DOHH2 (cell line): ENCODE results near the gene GALNT18.

Experiments
- H3F3A ChIP-seq: fragments of 200-600 bp; sonication (generic), shearing (Covaris generic); 2 replicates; pipeline ENCODE4 v1.6.0; 2016; ENCODE audit warnings: antibody characterized with exemption, mild to moderate bottlenecking; ENCODE audit not compliant: control insufficient read depth, insufficient read depth
- H3K27ac ChIP-seq: fragments of 200-600 bp; sonication (generic); 2 replicates; pipeline ENCODE4 v1.5.1; 2014; ENCODE audit warnings: low read depth, mild to moderate bottlenecking, low read length, moderate library complexity
- H3K27me3 ChIP-seq: fragments of 200-600 bp; sonication (generic); 2 replicates; pipeline ENCODE4 v1.6.1; 2014; ENCODE audit warnings: mild to moderate bottlenecking, low read length, mixed read lengths; ENCODE audit not compliant: control insufficient read depth
- H3K36me3 ChIP-seq: fragments of 200-600 bp; sonication (generic); 2 replicates; pipeline ENCODE4 v1.6.1; 2014; ENCODE audit warnings: mild to moderate bottlenecking, low read length, moderate library complexity, mixed read lengths; ENCODE audit not compliant: control insufficient read depth
- H3K4me1 ChIP-seq: fragments of 200-600 bp; sonication (generic); 2 replicates; pipeline ENCODE4 v1.6.1; 2014; ENCODE audit warnings: mild to moderate bottlenecking, low read length, mixed read lengths; ENCODE audit not compliant: control insufficient read depth
- H3K4me2 ChIP-seq: fragments of 200-600 bp; sonication (generic); 2 replicates; pipeline ENCODE4 v1.6.0; 2014; ENCODE audit warnings: mild to moderate bottlenecking, low read length, moderate library complexity
- H3K4me3 ChIP-seq: fragments of 200-600 bp; sonication (generic); 2 replicates; pipeline ENCODE4 v1.5.1; 2014; ENCODE audit warnings: mild to moderate bottlenecking, low read length, mixed read lengths
- H3K79me2 ChIP-seq: fragments of 200-600 bp; sonication (generic); 2 replicates; pipeline ENCODE4 v1.6.1; 2014; ENCODE audit warnings: mild to moderate bottlenecking, low read length, mixed read lengths; ENCODE audit not compliant: control insufficient read depth
- H3K9me2 ChIP-seq: fragments of 200-600 bp; sonication (generic); replicated peaks from 2 replicates; pipeline ENCODE4 v1.6.1; 2014; ENCODE audit warnings: mild to moderate bottlenecking, low read length, mixed read lengths; ENCODE audit not compliant: control insufficient read depth
- H3K9me3 ChIP-seq: fragments of 200-600 bp; sonication (generic); 2 replicates; pipeline ENCODE4 v1.6.1; 2014; ENCODE audit warnings: antibody characterized with exemption, low read length, mixed read lengths; ENCODE audit not compliant: control insufficient read depth, insufficient read depth
- H4K20me1 ChIP-seq: fragments of 200-600 bp; sonication (generic); 2 replicates; pipeline ENCODE4 v1.6.0; 2014; ENCODE audit warnings: low read depth, mild to moderate bottlenecking, antibody characterized with exemption, low read length, moderate library complexity; ENCODE audit not compliant: control insufficient read depth, insufficient read depth
- CTCF ChIP-seq: fragments of 200-600 bp; sonication (generic); IDR thresholded peaks from one replicate; pipeline ENCODE4 v1.5.1; 2014; ENCODE audit warnings: antibody characterized with exemption, mild to moderate bottlenecking, low read depth, low read length; ENCODE audit not compliant: poor library complexity, severe bottlenecking
- EZH2phosphoT487 ChIP-seq: fragments of 200-600 bp; sonication (generic); IDR thresholded peaks from 2 replicates; pipeline ENCODE4 v1.6.1; 2017; ENCODE audit warnings: borderline replicate concordance, mild to moderate bottlenecking, antibody characterized with exemption, low read length, moderate library complexity, mixed read lengths

The GALNT18 gene

GRCh38 chr11:11451501-11452005 lies 170.3 kb downstream of the GALNT18 start:
- H3K4me3 ChIP-seq: no peak overlapping the region
- no peaks in the 10 kb centered on the region for H3K36me3 ChIP-seq
- H3K79me2 ChIP-seq: no peaks in the 10 kb centered on the region
- H3K9me2 ChIP-seq: no peaks in the 10 kb centered on the region
- no peak for TF ChIP-seq EZH2phosphoT487
- no peak for TF ChIP-seq CTCF
- no peaks in the 10 kb centered on the region for H4K20me1 ChIP-seq
- no peaks in the 10 kb centered on the region for H3K9me3 ChIP-seq
- H3K27me3 ChIP-seq: no peaks in the 10 kb centered on the region
- no peak overlapping the region for H3K4me2 ChIP-seq
- no peak overlapping the region for H3K27ac ChIP-seq
- H3K4me1 ChIP-seq: no peaks in the 10 kb centered on the region
- H3F3A ChIP-seq: no peaks in the 10 kb centered on the region

- H3K4me2 ChIP-seq: no peak overlapping the region
- H3K36me3 ChIP-seq: no peaks in the 10 kb centered on the region
- H3K9me3 ChIP-seq: no peaks in the 10 kb centered on the region
- H3K79me2 ChIP-seq: no peaks in the 10 kb centered on the region
- H3K9me2 ChIP-seq: no peaks in the 10 kb centered on the region
- no peak overlapping the region for H3K4me3 ChIP-seq
- H3K27ac ChIP-seq: no peak overlapping the region
- no peaks in the 10 kb centered on the region for H3F3A ChIP-seq
- TF ChIP-seq CTCF: no peak
- TF ChIP-seq EZH2phosphoT487: no peak
- H4K20me1 ChIP-seq: no peaks in the 10 kb centered on the region
- H3K27me3 ChIP-seq: no peaks in the 10 kb centered on the region
- no peaks in the 10 kb centered on the region for H3K4me1 ChIP-seq
These were observed 171.0 kb downstream of the GALNT18 start for GRCh38 chr11:11450744-11451362.

- Histone ChIP-seq H3K27ac (no peak overlapping the region), H3K27me3 (no peaks in the 10 kb centered on the region), H3K4me2 (no peak overlapping the region), H4K20me1 (no peaks in the 10 kb centered on the region), H3K9me3 (no peaks in the 10 kb centered on the region), H3K4me3 (no peak overlapping the region), H3F3A (no peaks in the 10 kb centered on the region), H3K36me3 (no peaks in the 10 kb centered on the region), H3K79me2 (no peaks in the 10 kb centered on the region), H3K4me1 (no peaks in the 10 kb centered on the region), H3K9me2 (no peaks in the 10 kb centered on the region)
- TF ChIP-seq EZH2phosphoT487 (no peak), CTCF (no peak)
These were observed 172.5 kb downstream of the GALNT18 start for GRCh38 chr11:11449327-11449726.
